Islet of Langerhans (tissue), 1 donor: ENCODE data around the gene CAMK2G.
"Not testable (repeated sequence)": the region's sequence is repeated elsewhere in the genome, so short reads cannot be mapped to it uniquely, and the experiment has no call there.

Experiments
- FAIRE-seq: peaks from one replicate; lab custom pipeline; 2011; peaks lifted over from hg19 to GRCh38; lab: Jason Lieb, UNC

The CAMK2G gene

GRCh38 chr10:73810735-73811465 lies 63.5 kb downstream of the CAMK2G start:
- FAIRE-seq, result no peak

- no peak for FAIRE-seq
These were observed 64.0 kb downstream of the CAMK2G start for GRCh38 chr10:73810358-73810734.

- FAIRE-seq, result no peak
These were observed 65.1 kb downstream of the CAMK2G start for GRCh38 chr10:73809061-73809818.

- FAIRE-seq, result no peak
These were observed 66.1 kb downstream of the CAMK2G start for GRCh38 chr10:73808021-73808815.

GRCh38 chr10:73807471-73807870 lies 66.9 kb downstream of the CAMK2G start:
- no peak for FAIRE-seq

GRCh38 chr10:73806176-73806950 lies 68.0 kb downstream of the CAMK2G start:
- FAIRE-seq, result no peak

GRCh38 chr10:73803680-73804286 lies 70.6 kb downstream of the CAMK2G start:
- no peak for FAIRE-seq

GRCh38 chr10:73802276-73802991 lies 71.9 kb downstream of the CAMK2G start:
- FAIRE-seq, result no peak

GRCh38 chr10:73801253-73801590 lies 73.1 kb downstream of the CAMK2G start:
- no peak for FAIRE-seq

GRCh38 chr10:73800560-73801252 lies 73.6 kb downstream of the CAMK2G start:
- no peak for FAIRE-seq

GRCh38 chr10:73799899-73800559 lies 74.3 kb downstream of the CAMK2G start:
- FAIRE-seq, result no peak

- no peak for FAIRE-seq
These were observed 75.3 kb downstream of the CAMK2G start for GRCh38 chr10:73798927-73799560.

GRCh38 chr10:73798087-73798486 lies 76.3 kb downstream of the CAMK2G start:
- no peak for FAIRE-seq

- FAIRE-seq, result no peak
These were observed 76.9 kb downstream of the CAMK2G start for GRCh38 chr10:73797324-73798025.

GRCh38 chr10:73796766-73797165 lies 77.6 kb downstream of the CAMK2G start:
- no peak for FAIRE-seq

- FAIRE-seq, result not testable (repeated sequence)
These were observed 78.3 kb downstream of the CAMK2G start for GRCh38 chr10:73796035-73796434.

GRCh38 chr10:73795491-73795890 lies 78.9 kb downstream of the CAMK2G start:
- FAIRE-seq, result not testable (repeated sequence)

- no peak for FAIRE-seq
These were observed 80.9 kb downstream of the CAMK2G start for GRCh38 chr10:73793456-73793855.

GRCh38 chr10:73791871-73792400 lies 82.4 kb downstream of the CAMK2G start:
- no peak for FAIRE-seq
